OCI-M1 (cell line): Measurements from ENCODE around the gene RBM15.

ENCODE experiments used
- DNase-seq: peaks from one replicate; lab custom pipeline; 2025; lab: John Stamatoyannopoulos, UW

The RBM15 gene, protein sequence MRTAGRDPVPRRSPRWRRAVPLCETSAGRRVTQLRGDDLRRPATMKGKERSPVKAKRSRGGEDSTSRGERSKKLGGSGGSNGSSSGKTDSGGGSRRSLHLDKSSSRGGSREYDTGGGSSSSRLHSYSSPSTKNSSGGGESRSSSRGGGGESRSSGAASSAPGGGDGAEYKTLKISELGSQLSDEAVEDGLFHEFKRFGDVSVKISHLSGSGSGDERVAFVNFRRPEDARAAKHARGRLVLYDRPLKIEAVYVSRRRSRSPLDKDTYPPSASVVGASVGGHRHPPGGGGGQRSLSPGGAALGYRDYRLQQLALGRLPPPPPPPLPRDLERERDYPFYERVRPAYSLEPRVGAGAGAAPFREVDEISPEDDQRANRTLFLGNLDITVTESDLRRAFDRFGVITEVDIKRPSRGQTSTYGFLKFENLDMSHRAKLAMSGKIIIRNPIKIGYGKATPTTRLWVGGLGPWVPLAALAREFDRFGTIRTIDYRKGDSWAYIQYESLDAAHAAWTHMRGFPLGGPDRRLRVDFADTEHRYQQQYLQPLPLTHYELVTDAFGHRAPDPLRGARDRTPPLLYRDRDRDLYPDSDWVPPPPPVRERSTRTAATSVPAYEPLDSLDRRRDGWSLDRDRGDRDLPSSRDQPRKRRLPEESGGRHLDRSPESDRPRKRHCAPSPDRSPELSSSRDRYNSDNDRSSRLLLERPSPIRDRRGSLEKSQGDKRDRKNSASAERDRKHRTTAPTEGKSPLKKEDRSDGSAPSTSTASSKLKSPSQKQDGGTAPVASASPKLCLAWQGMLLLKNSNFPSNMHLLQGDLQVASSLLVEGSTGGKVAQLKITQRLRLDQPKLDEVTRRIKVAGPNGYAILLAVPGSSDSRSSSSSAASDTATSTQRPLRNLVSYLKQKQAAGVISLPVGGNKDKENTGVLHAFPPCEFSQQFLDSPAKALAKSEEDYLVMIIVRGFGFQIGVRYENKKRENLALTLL

DNA sequence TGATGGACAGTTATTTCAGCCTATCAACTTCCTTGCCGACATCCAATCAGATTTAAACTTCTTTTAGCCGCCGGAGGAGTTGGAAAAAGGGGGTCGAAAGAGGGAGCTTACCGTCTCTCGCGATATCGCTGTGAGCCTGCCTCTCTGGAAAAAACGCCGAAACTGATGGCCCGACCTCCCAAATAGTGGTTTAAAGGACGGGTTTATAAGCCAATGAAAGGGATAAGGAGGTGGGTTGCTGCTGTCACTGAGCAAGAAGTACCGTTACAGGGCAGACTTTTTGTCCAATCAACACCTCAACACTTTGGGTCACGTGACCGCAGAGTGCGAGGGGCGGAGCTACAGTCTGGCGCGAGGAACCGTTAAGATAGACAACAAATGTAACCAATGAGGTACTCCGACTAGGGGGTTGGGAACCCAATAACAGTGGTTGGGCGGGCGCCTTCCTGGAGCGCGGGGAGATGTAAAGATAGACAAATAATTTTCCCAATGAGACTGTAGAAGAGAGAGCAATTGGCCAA, at the start of gene RBM15:
RBM15 (plus strand) TSS at position 492 of the 521 bp plus-strand sequence; CDS start at position 521, 29 bp downstream.
- DNase-seq, result peak; percentile 100

DNA sequence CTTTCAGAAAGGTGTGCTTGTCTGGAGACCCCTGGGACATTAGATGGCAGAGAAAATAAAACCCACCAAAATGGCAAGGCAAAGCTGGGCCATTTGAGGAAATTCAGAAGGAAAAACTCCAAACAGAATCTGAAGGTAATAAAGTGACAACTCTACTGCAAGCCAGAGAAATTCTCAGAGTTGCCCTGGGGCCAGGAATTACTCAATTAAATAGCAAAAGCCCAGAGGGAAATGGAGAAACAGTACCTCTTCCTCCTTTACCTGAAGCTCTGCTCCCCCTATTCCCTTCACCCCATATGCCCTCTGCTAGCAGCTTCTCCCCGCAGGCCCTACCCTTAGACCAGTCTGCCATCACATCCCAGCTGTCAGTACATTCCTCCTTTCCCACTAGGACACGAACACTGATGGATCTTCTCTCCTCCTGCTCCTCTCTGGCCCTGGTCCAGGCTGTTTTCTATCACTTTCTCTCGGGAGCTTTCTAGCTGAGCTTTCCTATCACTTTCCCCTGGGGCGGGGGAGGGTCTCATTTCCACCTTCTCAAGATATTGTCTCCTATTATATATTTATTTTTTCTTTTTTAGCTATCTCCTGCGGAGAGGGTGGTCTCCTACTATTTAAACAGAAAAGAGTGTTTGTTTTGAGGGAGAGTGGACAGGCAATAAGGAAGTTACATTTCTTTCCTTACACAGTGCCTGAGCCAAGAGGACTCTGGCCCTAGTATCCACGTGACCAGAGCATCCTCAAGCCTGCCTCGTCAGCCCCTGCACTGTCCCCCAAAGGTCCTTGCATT, 47.7 kb upstream of the RBM15 start:
- DNase-seq, result no peak

DNA sequence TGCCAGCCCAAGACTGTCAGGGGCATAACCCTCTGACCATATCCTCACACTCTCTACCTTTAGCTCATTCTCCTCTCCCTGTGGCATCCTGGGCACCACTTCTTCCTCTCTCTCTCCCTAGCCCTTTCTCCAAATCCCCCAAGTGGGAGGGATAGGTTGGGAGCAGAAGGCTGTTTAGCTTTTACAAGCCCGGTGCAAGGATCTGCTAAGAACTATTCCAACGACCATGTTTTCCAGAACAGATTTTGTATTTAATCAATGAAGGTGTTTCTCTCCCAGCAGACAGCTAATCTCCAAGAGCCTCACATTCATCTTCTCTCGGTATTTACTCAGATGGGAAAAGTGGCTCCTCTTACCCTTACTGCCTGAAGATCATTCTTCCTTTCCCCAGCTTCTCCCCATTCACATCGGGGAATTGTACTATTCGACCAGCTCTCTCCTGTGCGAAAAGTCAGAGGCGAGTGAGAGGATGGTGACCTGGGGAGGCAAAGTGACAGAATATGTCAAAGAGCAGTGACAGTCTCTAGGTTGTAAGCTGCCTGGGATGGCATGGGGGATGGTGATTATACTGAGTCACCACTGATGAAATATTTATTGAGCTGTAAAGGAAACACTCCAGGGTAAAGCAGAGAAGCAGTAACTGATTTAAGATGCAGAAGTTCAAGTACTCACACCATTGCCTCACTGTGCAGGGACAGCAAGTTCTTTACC, 47.0 kb upstream of the RBM15 start:
- no peak for DNase-seq

DNA sequence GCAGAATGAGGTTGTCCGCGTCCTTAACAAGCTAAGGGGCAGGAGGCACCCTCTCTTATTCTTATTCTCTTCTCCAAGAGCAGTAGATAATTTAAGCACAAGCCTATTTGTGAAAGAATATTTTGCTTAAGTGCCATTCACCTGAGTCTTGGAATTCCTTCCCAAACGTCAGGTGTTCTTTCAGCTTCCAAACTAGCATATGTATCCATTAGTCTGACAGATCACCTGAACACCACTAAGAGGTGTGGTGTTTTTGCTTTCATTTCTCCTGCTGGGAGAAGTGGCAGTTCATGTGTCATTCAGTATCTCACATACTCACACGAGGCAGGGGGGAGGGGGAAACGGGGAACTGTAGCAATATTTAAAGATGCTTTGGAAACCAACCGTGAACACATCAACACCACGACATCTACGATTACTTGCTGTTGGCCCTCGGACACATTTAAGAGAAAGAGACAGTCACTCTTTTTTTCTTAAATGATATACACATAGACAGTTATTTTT, 45.5 kb upstream of the RBM15 start:
- DNase-seq, result no peak

DNA sequence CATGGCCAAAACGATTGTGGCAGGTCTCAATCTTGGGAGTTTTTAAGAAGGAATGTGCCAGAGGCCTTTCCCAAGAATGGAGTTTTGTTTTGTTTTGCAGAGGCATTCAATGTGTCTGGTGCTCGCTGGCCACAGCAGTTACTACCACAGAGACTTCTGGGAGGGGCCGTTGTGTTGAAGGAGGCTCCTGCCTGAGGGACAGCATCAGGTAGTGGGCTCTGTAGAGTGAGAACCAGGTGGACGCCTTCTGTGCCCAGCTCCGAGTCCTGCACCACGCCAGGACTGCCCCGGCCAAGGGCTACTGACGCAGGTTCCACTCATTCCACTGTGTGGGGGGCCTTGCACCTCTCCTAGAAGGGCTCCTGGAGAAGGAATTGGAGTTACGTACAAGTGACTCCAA, 44.9 kb upstream of the RBM15 start:
- DNase-seq, result no peak

DNA sequence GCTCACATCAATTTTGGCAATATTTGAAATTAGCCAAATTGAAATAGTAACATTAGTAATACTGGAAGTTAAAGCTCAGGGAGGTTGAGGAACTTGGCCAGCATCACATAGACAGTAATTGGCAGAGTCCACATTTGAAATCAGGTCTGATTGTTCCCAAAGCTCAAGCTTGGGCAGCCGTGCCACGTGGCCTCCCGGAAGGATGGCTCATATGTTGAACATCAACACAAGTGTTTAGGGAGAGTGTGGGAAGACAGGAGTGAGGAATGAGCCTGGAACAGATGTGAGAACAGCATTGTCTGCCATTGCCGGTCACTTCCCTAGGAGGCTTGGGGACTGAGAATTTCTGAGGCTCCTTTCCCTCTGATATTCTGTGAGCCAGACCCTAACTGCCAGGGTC, 40.2 kb upstream of the RBM15 start:
- no peak for DNase-seq

DNA sequence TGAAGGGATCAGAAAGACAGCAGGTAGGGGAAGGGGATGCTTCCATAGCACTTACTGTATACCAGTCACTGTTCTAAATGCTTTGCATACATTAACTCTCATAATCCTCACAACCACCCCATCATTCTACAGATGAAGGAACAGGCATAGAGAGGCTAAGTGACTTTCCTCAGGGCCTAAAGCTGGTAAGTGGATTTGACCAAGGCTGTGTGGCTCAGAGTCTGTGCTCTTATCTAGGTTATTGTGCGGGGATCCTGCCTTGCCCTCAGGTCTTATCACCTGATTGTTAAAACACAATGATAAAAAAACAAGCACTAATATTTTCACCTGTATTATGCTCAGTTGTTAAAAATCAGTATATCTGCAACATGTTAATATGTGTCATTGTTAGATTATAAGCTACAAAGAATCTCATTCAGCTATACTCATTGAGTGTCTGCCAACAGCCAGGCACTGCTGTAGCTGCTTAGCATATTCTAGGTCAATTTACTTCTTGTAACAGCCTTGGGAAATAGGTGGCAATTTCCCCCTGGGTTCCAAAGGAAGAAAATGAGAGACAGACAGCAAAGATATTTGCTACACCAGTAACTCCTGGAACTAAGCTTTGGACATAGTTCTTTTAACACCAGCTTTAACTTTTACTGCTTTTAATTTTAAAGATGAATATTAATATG, 38.6 kb upstream of the RBM15 start:
- no peak for DNase-seq

DNA sequence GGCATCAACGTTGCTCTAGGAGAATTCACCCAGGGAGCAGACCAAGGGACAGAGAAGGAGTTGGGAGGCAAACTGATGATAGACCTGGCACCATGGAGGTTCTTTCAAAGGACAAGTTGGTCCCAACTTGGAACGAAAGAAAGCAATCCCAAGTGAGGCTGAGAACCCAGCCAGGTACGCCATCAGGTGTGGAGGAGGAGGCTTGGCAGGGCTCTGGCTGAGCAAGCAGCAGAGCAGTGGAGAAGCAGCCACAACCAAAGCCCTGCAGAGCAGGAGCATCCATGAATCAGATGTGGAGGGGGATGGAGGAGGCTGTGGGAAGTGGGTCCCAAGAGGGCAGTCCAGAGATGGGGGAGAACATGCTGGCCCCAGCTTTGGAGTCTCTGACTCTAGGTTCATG, 36.3 kb upstream of the RBM15 start:
- DNase-seq, result no peak

DNA sequence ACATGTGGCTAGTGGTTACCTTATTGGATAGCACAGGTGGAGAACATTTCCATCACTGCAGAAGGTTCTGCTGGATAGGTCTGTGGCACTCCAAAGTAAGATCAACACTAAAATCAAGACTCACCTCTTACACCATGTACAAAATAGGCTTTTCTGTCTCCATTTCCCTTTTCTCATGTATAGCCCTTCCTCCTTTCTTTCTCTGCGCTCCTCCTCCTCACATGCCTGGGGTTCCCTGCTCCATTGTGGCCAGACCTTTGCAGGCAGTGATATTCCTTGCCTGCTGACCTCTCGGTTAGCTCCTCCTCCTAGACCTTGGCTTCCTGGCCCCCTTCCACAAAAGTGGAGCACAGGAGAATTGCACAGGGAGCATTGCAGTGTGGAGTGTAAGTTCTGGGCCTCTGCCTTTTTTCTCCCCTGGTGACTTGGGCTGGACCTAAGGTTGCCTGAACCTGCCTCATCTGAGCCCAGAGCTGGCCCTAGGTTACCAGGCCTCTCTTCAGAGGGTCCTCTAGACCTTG, 33.2 kb upstream of the RBM15 start:
- DNase-seq, result no peak

DNA sequence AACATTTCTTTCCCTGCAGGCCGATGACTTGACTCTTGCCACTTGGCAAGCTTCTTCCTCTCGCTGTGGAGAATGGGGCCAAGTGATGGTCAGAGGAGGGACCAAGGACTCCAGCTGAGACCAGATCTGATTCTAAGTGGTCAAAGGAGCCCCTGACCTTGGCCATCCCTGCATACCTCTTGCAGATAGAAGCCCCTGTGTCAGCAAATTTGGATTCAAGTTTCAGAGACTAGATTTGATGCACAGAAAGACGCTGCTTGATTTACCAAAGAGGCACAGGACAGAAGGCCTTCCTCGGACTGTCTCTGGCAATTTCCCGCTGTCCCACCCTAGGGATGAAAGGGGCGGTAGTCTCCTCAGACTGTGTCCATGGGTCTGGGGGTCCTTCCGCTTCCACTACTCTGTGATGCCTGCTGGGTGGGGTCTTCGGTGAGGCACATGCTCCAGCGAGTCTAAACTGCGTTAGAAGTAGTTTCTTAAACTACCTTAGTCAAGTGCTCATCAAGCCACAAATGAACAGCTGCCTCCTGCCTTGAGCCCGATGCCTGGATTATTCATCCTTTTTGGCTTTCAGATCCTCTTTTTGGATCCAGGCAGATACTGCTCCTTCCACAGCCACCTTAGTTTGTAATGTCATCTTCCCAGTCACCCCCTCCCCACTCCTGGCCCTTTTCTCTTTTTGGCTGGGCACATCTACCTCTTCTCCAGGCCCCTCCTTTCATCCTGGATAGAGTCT, 31.8 kb upstream of the RBM15 start:
- no peak for DNase-seq

DNA sequence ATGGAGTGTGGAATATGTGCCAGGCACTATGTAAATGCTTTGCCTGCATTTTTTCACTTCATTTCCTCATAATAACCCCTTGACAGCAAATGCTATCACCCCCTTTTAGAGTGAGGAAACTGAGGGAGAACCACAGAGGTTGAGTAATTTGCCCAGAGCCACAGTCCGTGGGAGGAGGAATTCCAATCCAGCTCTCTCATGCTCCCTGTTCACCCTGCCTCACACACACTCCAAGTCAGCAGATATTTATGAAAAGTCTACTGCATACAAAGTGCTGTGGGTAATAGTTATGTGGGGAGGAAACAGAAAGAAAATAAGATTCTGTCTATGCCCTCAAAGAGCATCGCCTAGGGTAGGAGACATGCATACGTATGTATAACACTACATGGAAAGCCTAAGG, 30.9 kb upstream of the RBM15 start:
- DNase-seq, result no peak

DNA sequence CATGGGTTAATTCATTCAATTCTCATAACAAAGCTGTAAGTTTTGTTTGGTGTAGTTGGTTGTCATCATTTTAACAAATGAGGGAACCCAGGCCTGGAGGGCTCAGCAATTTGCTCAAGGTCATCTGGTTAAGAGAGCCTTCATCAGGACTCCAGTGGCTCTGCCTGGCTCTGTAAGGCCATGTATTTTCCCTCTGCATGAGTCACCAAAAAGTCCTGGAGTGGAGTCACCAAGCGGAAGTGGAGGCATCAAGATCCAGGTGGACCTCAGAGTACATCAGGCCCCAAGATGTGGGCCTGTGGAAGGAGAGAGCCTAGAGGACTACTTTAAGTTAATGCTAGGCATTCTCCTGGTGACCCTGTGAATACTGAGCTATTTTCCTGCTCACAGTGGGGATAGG, 30.0 kb upstream of the RBM15 start:
- DNase-seq, result no peak

DNA sequence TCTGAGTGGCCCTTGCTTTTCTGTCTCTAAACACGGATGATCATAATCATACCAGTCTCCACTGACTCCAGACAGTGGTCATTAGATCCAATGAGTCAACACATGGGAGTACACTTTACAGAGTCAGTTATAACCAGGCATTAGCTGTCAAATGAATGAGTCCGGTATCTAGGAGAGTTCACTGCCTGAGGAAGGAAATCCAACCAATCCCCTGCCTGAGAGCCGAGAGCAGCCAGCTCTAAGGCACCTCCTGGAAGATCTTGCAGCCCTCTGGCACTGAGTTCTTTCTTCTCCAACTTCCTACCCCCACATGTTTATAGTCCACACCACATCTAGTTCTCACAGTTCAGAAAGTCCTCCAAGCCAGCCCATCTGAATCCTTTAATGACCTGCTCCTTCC, 29.4 kb upstream of the RBM15 start:
- DNase-seq, result no peak

DNA sequence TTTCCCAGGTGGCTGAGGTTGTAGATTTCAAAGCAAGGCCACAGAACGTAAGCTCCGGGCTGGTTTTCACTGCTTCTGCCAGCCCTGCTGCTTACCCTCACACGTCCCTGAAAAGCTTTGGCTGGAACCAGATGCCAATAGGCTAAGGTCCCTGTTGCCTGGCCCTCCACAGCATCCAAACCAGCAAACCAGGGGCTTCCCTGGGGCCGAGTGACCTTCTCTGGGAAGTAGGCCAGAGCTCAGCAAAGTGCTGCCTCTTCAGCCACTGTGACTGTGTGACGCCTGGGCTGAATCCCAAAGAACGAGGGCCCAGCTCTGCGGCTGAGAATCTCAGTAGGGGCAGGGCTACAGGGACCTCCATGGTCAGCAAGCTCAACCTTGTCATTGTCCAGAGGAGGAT, 28.9 kb upstream of the RBM15 start:
- DNase-seq, result no peak

DNA sequence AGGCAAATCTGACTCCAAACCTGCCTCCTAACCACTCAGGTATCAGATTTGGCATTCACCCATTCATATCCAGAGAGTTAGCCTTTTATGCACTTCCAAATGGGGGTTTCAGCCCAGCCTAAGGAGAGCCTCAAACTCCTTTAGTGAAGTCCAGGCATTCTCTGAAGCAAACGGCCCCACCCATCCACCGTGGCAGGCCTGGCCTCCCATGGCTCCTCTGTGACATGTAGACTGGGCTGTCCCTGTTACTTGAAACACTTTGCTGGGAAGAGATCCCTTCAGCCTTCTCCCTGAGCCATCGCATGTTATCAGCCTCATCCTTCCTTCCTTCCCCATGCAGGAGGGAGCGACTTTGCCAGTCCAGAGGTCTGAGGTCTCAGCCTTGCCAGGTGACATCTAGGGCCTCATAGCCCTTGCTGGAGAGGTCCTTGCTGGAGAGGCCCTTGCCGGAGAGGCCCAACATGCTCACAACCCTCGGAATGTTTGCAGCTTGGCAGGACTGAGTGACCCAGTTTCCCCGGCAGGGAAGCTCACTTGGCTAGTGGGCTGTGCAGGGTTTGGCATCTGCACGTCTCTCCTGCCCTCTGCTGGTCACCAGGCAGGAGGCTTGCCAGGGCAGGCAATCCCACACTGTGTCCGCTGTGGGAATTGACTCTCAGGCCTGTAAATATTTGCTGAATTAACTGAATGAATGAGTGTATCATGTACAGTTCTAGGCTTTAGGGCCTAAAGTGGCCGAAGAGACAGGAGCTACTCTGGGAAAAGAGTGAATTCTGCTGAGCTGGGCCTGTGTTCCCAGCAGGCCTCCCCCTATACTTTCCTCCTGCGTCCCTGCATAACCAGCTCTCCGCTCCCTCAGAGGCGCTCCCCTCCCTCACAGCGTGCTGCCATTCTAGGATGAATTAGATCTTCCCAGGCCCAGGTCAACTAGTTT, 26.7 kb upstream of the RBM15 start:
- peak; percentile 72 for DNase-seq

DNA sequence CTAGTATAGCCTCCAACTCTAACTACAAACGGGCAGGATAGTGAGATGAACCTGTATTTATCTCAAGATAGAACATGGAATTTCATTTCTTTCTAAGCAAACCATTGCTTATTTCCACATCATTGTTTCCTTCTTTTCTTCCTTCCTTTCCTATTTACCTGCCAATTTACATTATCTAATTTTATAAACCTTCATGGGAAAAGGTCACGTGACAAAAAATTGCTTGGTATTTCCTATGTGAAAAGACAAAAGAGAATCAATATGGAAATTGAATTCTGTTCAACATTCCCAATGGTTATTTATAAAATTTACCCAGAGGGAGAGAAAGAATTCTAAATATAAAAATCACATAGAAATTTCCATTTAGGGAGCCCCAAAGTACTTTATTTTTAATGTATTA, 22.4 kb upstream of the RBM15 start:
- no peak for DNase-seq

DNA sequence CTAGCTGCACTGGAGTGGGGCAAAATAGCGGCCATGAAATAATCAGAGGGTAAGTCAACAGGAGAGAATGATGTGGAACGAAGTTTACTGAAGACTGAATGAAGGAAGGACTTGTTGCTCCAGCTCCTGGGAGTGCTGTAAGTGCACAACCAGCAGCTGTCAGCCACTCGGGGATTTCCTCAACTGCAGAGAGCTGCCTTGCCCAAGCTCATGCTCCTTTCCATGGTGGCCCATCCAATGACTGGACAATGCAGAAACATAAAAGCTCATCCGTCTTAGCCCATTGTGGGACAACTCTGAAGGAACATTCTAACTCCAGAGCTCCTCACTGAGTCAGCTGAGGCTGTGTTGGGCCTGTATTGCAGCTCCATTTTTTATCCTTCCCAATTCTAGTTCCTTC, 21.1 kb upstream of the RBM15 start:
- no peak for DNase-seq
